Measurements from ENCODE around the gene KCNT2. TPM values are rescaled to one million over a fixed set of nuclear protein-coding genes. Genes with fewer than 3 reads are reported as not detected.
A peak's percentile ranks its signal among the peaks of the same experiment; 100 is the strongest.
"Not testable (repeated sequence)": the region's sequence is repeated elsewhere in the genome, so short reads cannot be mapped to it uniquely, and the experiment has no call there.

KCNT2 gene
- total RNA-seq, 1 donor from 2014 or later = 26.1 TPM

DNA sequence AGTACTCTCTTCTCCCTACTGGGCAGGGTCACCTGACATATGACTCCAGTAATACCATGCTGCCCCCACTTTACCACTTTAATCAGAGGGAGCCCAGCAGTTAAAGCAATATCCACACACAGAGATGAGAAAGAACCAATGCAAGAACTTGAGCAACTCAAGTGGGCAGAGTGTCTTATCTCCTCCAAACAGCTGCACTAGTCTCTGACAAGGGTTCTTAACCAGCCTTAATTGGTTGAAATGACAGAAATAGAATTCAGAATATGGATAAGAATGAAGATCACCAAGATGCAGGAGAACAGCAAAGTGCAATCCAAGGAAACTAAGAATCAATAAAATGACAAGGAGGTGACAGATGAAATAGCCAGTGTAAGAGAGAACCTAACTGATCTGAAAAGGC is 91.0 kb downstream of the KCNT2 start:
- DNase-seq (ENCODE audit: low spot score, unreplicated experiment) = no peak
- Mint-ChIP-seq H3K9me3 (ENCODE audit: low read depth) (peaks cover 26% of the 10 kb centered on the region), H3K4me3 (ENCODE audit: low read depth) (no peak overlapping the region), H3K36me3 (ENCODE audit: insufficient read depth) (peaks cover 16% of the 10 kb centered on the region), H3K4me1 (ENCODE audit: low read depth) (peaks cover 2% of the 10 kb centered on the region), H3K27me3 (no peaks in the 10 kb centered on the region), H3K27ac (no peak overlapping the region)
- TF ChIP-seq, protein P1, sequence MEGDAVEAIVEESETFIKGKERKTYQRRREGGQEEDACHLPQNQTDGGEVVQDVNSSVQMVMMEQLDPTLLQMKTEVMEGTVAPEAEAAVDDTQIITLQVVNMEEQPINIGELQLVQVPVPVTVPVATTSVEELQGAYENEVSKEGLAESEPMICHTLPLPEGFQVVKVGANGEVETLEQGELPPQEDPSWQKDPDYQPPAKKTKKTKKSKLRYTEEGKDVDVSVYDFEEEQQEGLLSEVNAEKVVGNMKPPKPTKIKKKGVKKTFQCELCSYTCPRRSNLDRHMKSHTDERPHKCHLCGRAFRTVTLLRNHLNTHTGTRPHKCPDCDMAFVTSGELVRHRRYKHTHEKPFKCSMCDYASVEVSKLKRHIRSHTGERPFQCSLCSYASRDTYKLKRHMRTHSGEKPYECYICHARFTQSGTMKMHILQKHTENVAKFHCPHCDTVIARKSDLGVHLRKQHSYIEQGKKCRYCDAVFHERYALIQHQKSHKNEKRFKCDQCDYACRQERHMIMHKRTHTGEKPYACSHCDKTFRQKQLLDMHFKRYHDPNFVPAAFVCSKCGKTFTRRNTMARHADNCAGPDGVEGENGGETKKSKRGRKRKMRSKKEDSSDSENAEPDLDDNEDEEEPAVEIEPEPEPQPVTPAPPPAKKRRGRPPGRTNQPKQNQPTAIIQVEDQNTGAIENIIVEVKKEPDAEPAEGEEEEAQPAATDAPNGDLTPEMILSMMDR (IDR thresholded peaks at IDR 0.05; ENCODE audit: unreplicated experiment) = no peak

DNA sequence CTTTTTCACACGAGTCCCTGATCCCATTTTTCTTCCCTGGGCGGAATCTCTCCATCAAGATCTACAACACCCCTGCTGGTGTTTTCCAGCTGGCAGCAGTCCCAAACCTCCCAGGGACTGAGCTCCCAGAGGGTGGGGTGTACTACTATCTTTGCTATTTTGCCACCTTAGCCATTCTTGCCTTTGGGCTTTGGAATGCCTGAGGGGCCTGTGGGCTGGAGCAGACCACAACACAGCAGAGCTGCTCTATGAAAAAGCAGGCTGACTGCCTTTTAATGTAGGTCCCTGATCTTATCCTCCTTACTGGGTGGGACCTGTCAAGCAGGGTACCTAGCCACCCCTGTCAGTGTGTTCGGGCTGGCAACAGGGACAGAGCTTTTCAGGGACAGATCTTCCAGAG is 91.9 kb downstream of the KCNT2 start:
- TF ChIP-seq, protein P1 (IDR thresholded peaks at IDR 0.05; ENCODE audit: unreplicated experiment) = no peak
- peak overlapping the region; percentile 57 for H3K27ac Mint-ChIP-seq
- H3K9me3 Mint-ChIP-seq (ENCODE audit: low read depth) = peaks cover 23% of the 10 kb centered on the region
- no peak for DNase-seq (ENCODE audit: low spot score, unreplicated experiment)
- no peaks in the 10 kb centered on the region for H3K27me3 Mint-ChIP-seq
- peaks cover 13% of the 10 kb centered on the region for H3K36me3 Mint-ChIP-seq (ENCODE audit: insufficient read depth)
- H3K4me1 Mint-ChIP-seq (ENCODE audit: low read depth) = peaks cover 2% of the 10 kb centered on the region
- H3K4me3 Mint-ChIP-seq (ENCODE audit: low read depth) = no peak overlapping the region

DNA sequence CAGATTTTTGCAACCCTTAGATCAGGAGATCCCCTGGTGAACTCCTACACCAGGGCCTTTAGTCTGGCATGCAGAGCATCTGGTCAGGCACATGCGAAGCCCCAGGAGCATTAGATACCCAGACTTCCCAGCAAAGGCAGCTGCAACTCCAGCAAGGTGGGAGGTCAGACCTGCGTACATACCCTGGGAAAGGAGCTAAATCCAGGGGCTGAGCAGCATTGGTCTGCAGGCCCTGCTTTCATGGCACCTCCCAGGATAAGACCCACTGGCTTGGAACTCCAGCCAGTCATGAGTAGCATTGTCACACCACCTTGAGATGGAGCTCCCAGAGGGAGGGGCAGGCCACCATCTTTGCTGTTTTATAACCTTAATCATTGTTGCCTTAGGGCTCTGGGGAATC is 92.3 kb downstream of the KCNT2 start:
- no peak for DNase-seq (ENCODE audit: low spot score, unreplicated experiment)
- Mint-ChIP-seq H3K36me3 (ENCODE audit: insufficient read depth) (peaks cover 13% of the 10 kb centered on the region), H3K27me3 (no peaks in the 10 kb centered on the region), H3K9me3 (ENCODE audit: low read depth) (peaks cover 22% of the 10 kb centered on the region), H3K4me1 (ENCODE audit: low read depth) (peaks cover 6% of the 10 kb centered on the region), H3K4me3 (ENCODE audit: low read depth) (no peak overlapping the region), H3K27ac (no peak overlapping the region)
- TF ChIP-seq, protein P1 (IDR thresholded peaks at IDR 0.05; ENCODE audit: unreplicated experiment) = no peak

DNA sequence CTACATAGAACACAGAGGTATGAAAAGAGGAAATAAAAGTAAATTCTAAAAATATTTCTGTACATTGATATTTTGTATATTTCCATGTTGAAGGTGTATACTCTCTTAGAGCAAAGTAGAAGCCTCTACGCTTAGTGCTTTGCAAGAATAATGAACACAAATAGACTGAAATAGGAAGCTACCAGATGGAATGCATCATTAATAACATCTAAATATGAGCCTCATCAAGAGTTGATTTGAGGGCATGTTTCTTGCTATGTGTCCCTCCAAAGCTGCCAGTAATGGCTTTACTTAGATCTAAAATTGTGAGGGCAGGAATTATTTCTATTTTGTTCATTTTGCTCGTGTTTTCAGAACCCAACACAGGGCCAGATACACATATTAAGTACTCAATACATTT is 94.4 kb downstream of the KCNT2 start:
- H3K36me3 Mint-ChIP-seq (ENCODE audit: insufficient read depth) = peaks cover under 1% of the 10 kb centered on the region
- DNase-seq (ENCODE audit: low spot score, unreplicated experiment) = no peak
- no peak overlapping the region for H3K27ac Mint-ChIP-seq
- no peaks in the 10 kb centered on the region for H3K27me3 Mint-ChIP-seq
- peaks cover 6% of the 10 kb centered on the region for H3K4me1 Mint-ChIP-seq (ENCODE audit: low read depth)
- TF ChIP-seq, protein P1 (IDR thresholded peaks at IDR 0.05; ENCODE audit: unreplicated experiment) = no peak
- H3K4me3 Mint-ChIP-seq (ENCODE audit: low read depth) = no peak overlapping the region
- H3K9me3 Mint-ChIP-seq (ENCODE audit: low read depth) = peaks cover 7% of the 10 kb centered on the region

DNA sequence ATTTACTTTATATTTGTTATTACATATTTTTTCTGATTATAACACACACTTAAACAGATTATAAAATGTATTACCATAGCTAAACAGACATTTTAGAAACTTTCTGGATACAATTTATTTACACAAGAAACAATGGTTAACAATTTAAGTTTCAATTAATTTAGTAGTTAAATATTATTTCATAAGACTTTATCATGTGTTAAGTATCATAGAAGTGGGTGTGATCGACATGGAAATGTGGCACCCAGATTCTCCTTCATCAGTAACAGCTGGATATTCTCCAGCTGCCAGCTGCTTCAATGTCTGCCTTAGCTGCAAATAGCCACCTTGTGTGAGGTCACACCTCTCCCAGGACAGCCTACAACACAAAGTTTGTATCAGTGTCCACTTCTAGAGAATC is 97.8 kb downstream of the KCNT2 start:
- H3K9me3 Mint-ChIP-seq (ENCODE audit: low read depth) = peaks cover 3% of the 10 kb centered on the region
- H3K27ac Mint-ChIP-seq = no peak overlapping the region
- no peak for DNase-seq (ENCODE audit: low spot score, unreplicated experiment)
- TF ChIP-seq, protein P1 (IDR thresholded peaks at IDR 0.05; ENCODE audit: unreplicated experiment) = no peak
- peaks cover 6% of the 10 kb centered on the region for H3K4me1 Mint-ChIP-seq (ENCODE audit: low read depth)
- H3K4me3 Mint-ChIP-seq (ENCODE audit: low read depth) = no peak overlapping the region
- no peaks in the 10 kb centered on the region for H3K27me3 Mint-ChIP-seq
- peaks cover 4% of the 10 kb centered on the region for H3K36me3 Mint-ChIP-seq (ENCODE audit: insufficient read depth)

GRCh38 chr1:196504224-196504623 is 104.0 kb downstream of the KCNT2 start:
- not testable (repeated sequence) for H3K4me1 Mint-ChIP-seq (ENCODE audit: low read depth); H3K27me3 Mint-ChIP-seq; H3K27ac Mint-ChIP-seq; H3K9me3 Mint-ChIP-seq (ENCODE audit: low read depth); DNase-seq (ENCODE audit: low spot score, unreplicated experiment); H3K4me3 Mint-ChIP-seq (ENCODE audit: low read depth)
- peaks cover 14% of the 10 kb centered on the region for H3K36me3 Mint-ChIP-seq (ENCODE audit: insufficient read depth)
